GM12872 (cell line): ENCODE results near the gene ZNF682.

Experiments used
- CTCF ChIP-seq: IDR thresholded peaks from 3 replicates; pipeline ENCODE4 v1.5.1; 2011; ENCODE audit warnings: low read depth, mild to moderate bottlenecking, low read length, moderate library complexity; ENCODE audit not compliant: insufficient read depth

ZNF682 gene

GRCh38 chr19:20039203-20039723 is at the start of gene ZNF682:
TSS of gene ZNF682 (minus strand) at chr19:20039505. CDS start at chr19:20039345, 160 bp downstream.
- no peak for TF ChIP-seq CTCF

GRCh38 chr19:20080656-20081055 is 41.4 kb upstream of the ZNF682 start:
- TF ChIP-seq CTCF: no peak

- TF ChIP-seq CTCF: no peak
Observed at GRCh38 chr19:20079476-20079875, 40.2 kb upstream of the ZNF682 start.

GRCh38 chr19:20078581-20079031 is 39.3 kb upstream of the ZNF682 start:
- no peak for TF ChIP-seq CTCF

- no peak for TF ChIP-seq CTCF
Observed at GRCh38 chr19:20077791-20078463, 38.6 kb upstream of the ZNF682 start, which contains the start of gene ZNF90. TSS of gene ZNF90 (plus strand) at chr19:20078000. CDS start at chr19:20078133, 133 bp downstream.

GRCh38 chr19:20072936-20073335 is 33.6 kb upstream of the ZNF682 start:
- no peak for TF ChIP-seq CTCF

GRCh38 chr19:20070691-20071090 is 31.4 kb upstream of the ZNF682 start:
- no peak for TF ChIP-seq CTCF
